Aortic smooth muscle cell (primary cell): ENCODE measurements around the gene FGF8. TPM values are rescaled to one million over a fixed set of nuclear protein-coding genes. Genes with fewer than 3 reads are reported as not detected.

Experiments used
- total RNA-seq: library from RNA; depleted of rRNA; stranded (reverse); fragments of >200 nt; gene quantifications from 2 replicates; pipeline ENCODE4 v1.2.3, GENCODE V29; 2014

FGF8 gene, protein sequence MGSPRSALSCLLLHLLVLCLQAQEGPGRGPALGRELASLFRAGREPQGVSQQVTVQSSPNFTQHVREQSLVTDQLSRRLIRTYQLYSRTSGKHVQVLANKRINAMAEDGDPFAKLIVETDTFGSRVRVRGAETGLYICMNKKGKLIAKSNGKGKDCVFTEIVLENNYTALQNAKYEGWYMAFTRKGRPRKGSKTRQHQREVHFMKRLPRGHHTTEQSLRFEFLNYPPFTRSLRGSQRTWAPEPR
- not detected in 2 replicates for total RNA-seq

DNA sequence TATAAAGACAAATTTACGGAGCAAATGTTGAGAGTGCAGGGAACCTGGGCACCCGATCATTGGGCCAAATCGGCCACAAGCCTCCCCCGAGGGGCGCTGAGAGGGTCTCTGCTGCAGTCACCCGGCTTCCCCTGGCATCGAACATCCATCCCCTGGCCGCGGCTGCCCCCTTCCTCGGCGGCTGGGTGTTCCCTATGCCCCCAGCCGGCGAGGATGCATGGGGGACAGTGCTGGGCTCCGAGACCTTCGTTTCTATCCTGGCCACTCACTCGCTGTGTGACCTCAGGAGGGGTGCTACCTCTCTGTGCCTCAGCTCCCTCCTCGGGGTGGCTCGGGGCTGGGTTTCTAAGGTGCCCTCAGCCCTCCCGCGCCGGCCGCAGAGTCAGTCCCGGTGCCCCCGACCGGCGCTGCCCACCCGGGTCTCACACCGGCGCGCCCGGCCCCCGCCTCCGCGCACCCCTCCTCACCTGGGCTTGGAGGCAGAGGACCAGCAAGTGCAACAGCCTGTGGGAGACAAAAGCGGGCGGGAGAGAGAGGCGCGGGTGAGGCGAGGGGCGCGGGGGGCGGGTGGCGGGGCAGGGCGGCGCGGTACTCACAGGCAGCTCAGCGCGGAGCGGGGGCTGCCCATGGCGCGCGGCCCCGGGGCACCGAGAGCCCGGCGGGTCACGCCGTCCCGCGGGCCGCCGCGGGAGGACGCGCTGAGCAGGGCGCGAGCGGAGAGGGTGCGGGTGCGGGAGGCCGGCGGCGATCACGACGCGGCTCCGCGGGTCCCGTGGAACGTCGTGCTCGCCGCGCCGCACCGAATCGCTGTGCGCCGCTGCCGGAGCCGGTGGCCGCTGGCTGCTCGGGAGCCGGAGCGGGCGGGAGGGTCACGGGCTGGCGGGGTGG is at the start of gene FGF8:
TSS of gene FGF8 (minus strand) at position 842 of the 888 bp plus-strand sequence. CDS start at position 628, 214 bp downstream.

GRCh38 chr10:101818119-101818871 is 42.4 kb upstream of the FGF8 start, which contains the start of gene OGA:
TSS of gene OGA (minus strand) at chr10:101818444. CDS start at chr10:101818022, 422 bp downstream.

DNA sequence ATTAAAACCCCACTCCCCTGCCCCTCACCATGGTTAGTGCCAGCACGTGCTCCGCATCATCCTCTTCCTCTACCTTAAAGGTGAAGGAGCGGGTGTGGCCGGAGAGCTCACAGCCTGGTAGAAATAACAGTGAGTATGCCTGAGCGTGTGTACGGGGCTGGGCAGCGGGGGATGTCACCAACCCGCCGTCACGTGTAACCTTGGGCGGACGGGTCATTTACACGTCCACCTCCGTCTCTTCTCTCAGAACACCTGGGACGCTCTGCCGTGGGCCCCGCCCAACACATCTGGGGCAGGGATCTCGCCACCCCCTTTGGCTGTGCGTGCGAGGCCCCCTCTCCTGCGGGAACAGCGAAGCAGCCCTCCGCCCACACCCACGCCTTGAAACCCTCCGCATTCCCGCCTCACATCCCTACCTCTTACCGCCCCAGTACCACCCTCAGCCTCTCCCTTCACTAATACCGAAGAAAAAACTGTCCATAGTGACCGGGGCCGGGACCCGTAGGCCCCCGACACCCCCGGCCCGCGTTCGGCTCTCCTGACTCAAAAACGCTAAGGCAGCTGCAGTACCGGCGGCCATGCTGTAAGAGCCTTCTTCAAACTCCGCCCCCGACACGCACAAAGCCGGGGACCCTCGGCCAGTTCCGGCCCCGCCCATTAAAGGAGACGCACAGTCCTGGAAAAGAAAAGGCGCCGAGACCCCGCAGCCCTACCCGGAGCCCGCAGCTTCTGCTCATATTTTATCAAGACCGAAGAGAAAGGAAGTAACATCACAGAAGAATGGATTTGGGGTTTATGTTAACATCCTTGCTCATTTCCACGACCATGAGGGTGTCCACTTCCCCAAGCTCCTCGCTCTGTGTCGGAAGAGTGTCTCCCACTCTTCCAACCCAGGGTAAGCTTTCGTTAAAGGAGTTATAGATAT is 7.2 kb upstream of the FGF8 start, which contains the start of gene NPM3:
TSS of gene NPM3 (minus strand) at position 636 of the 925 bp plus-strand sequence. CDS start at position 580, 56 bp downstream.

Other genes with a start within 250 kb of the FGF8 start
- 6.3 and 8.6 TPM in 2 replicates for gene POLL, start 187.9 kb downstream of the FGF8 start, total RNA-seq
- 56.3 and 67.4 TPM in 2 replicates for gene DPCD, start 187.8 kb downstream of the FGF8 start, total RNA-seq
- 35.8 and 42.7 TPM in 2 replicates for gene FBXW4, start 80.9 kb downstream of the FGF8 start, total RNA-seq
- gene NPM3, start 7.3 kb upstream of the FGF8 start, total RNA-seq = 49.3 and 66.5 TPM in 2 replicates
- gene OGA, start 42.3 kb upstream of the FGF8 start, total RNA-seq = 110 and 170 TPM in 2 replicates
- 0.66 and 1.1 TPM in 2 replicates for gene KCNIP2, start 67.7 kb upstream of the FGF8 start, total RNA-seq